HCT116 (cell line): Measurements from ENCODE around the gene MTA1. TPM values are rescaled to one million over a fixed set of nuclear protein-coding genes. Genes with fewer than 3 reads are reported as not detected.

ENCODE experiments used
- ATAC-seq: fragments of 200-7000 bp; cut with Tn5 transposase; 2 replicates; pipeline ENCODE4 v1.9.1; 2020; ENCODE audit warnings: mild to moderate bottlenecking, moderate library complexity
- BruUV-seq: library from RNA; stranded (reverse); fragments of 400-500 nt; replicated peaks from 2 replicates; lab custom pipeline; 2021; lab: Mats Ljungman, UMichigan
- CTCF ChIA-PET: fragments of 300-600 bp; sonication (Branson Sonifier 250); formaldehyde crosslinking; loops from one replicate; lab custom pipeline; 2021; ENCODE audit warnings: antibody characterized with exemption; lab: Charles Lee
- POLR2A ChIA-PET: fragments of 300-600, 350-600 bp; sonication (Branson Sonifier 250); formaldehyde crosslinking; loops from one replicate; lab custom pipeline; 2021; ENCODE audit warnings: antibody characterized with exemption; lab: Charles Lee
- RAD21 ChIA-PET, 2 experiments: fragments of 300-600 bp; sonication (Branson Sonifier 250); formaldehyde crosslinking; loops; one replicate each; lab custom pipeline; 2023; ENCODE audit warnings: low total read pairs in 2 of 2; ENCODE audit not compliant: uncharacterized antibody in 2 of 2, unreplicated experiment in 2 of 2, low non-redundant PET in 1 of 2; lab: Charles Lee
- DNase-seq: peaks from one replicate; pipeline ENCODE4 v3.0.0-alpha.2; 2010; ENCODE audit warnings: low read depth, low spot score
- H2AFZ ChIP-seq: fragments of 200-600 bp; shearing (Covaris generic), sonication (generic); 2 replicates; pipeline ENCODE4 v1.6.1; 2017; ENCODE audit warnings: low read depth, mixed run types, mixed read lengths, antibody characterized with exemption, low read length; ENCODE audit not compliant: poor library complexity, severe bottlenecking
- H3K27ac ChIP-seq: 2 replicates; pipeline ENCODE4 v1.5.1; 2012; ENCODE audit warnings: low read depth, low read length
- H3K27me3 ChIP-seq: fragments of 200-600 bp; sonication (generic); 2 replicates; pipeline ENCODE4 v1.6.1; 2016; ENCODE audit warnings: mixed run types, low read length, mixed read lengths; ENCODE audit not compliant: insufficient read depth
- H3K36me3 ChIP-seq, 2 experiments: fragments of 200-500 bp in 1 of 2; fragments of 200-600 bp in 1 of 2; sonication (Bioruptor generic) in 1 of 2; sonication (generic) in 1 of 2; 2 replicates each; pipeline versions ENCODE4 v1.5.1 to v1.6.1; 2014 to 2016; ENCODE audit warnings: low read length in 2 of 2, inconsistent platforms in 1 of 2, mixed read lengths in 1 of 2, mixed run types in 1 of 2; ENCODE audit not compliant: insufficient read depth in 2 of 2, control insufficient read depth in 1 of 2
- H3K4me1 ChIP-seq, 2 experiments: fragments of 200-600 bp in 1 of 2; sonication (generic) in 1 of 2; 2 replicates each; pipeline versions ENCODE4 v1.5.1 to v1.6.1; 2012 to 2017; ENCODE audit warnings: low read length in 2 of 2, inconsistent platforms in 1 of 2, mild to moderate bottlenecking in 1 of 2, mixed read lengths in 1 of 2, mixed run types in 1 of 2, moderate library complexity in 1 of 2; ENCODE audit not compliant: insufficient read depth in 2 of 2, control insufficient read depth in 1 of 2
- H3K4me2 ChIP-seq: fragments of 200-600 bp; sonication (generic); 2 replicates; pipeline ENCODE4 v1.6.1; 2017; ENCODE audit warnings: mixed run types, low read length, mixed read lengths
- H3K4me3 ChIP-seq, 2 experiments: fragments of 200-600 bp in 1 of 2; sonication (generic) in 1 of 2; replicated peaks in 1 of 2; 2 replicates each; pipeline ENCODE4 v1.5.1; 2011 to 2016; ENCODE audit warnings: low read length in 2 of 2, control low read depth in 1 of 2, low read depth in 1 of 2, mild to moderate bottlenecking in 1 of 2, mixed read lengths in 1 of 2, mixed run types in 1 of 2
- H3K79me2 ChIP-seq: fragments of 200-600 bp; sonication (generic); 2 replicates; pipeline ENCODE4 v1.6.1; 2017; ENCODE audit warnings: mild to moderate bottlenecking, mixed run types, low read length, moderate library complexity, mixed read lengths; ENCODE audit not compliant: insufficient read depth
- H3K9ac ChIP-seq: fragments of 200-600 bp; sonication (generic); 2 replicates; pipeline ENCODE4 v1.6.1; 2016; ENCODE audit warnings: low read length, mixed read lengths
- H3K9me2 ChIP-seq: fragments of 200-600 bp; sonication (generic), shearing (Covaris generic); 2 replicates; pipeline ENCODE4 v1.6.1; 2017; ENCODE audit warnings: mixed run types, mild to moderate bottlenecking, moderate library complexity; ENCODE audit not compliant: insufficient read depth
- H3K9me3 ChIP-seq, 2 experiments: fragments of 200-500 bp in 1 of 2; fragments of 200-600 bp in 1 of 2; sonication (Bioruptor generic) in 1 of 2; sonication (generic) in 1 of 2; 2 replicates each; pipeline ENCODE4 v1.6.1; 2014 to 2017; ENCODE audit warnings: low read length in 2 of 2, mixed read lengths in 2 of 2, inconsistent platforms in 1 of 2, low read depth in 1 of 2, mild to moderate bottlenecking in 1 of 2, mixed run types in 1 of 2, moderate library complexity in 1 of 2; ENCODE audit not compliant: control insufficient read depth in 1 of 2, insufficient read depth in 1 of 2
- H4K20me1 ChIP-seq: fragments of 200-600 bp; sonication (generic), shearing (Covaris generic); 2 replicates; pipeline ENCODE4 v1.6.1; 2017; ENCODE audit warnings: mixed run types, mild to moderate bottlenecking, moderate library complexity; ENCODE audit not compliant: insufficient read depth
- ATF3 ChIP-seq: IDR thresholded peaks from 2 replicates; pipeline ENCODE4 v1.6.1; 2012
- CEBPB ChIP-seq: IDR thresholded peaks from 2 replicates; pipeline ENCODE4 v1.6.1; 2012; ENCODE audit warnings: low read depth
- CTCF ChIP-seq, 3 experiments: fragments of 200-600 bp in 1 of 3; sonication (generic) in 1 of 3; IDR thresholded peaks in 2 of 3; conservative IDR thresholded peaks in 1 of 3; 2 replicates each; pipeline ENCODE4 v1.5.1; 2012 to 2017; ENCODE audit warnings: low read depth in 2 of 3, low read length in 2 of 3, antibody characterized with exemption in 1 of 3, borderline replicate concordance in 1 of 3, control low read depth in 1 of 3, mild to moderate bottlenecking in 1 of 3, mixed read lengths in 1 of 3, mixed run types in 1 of 3, moderate library complexity in 1 of 3; ENCODE audit not compliant: insufficient read depth in 1 of 3
- EGR1 ChIP-seq: IDR thresholded peaks from 2 replicates; pipeline ENCODE4 v1.6.1; 2012; ENCODE audit warnings: low read depth
- EZH2 ChIP-seq: fragments of 200-600 bp; sonication (generic); IDR thresholded peaks from 2 replicates; pipeline ENCODE4 v1.6.1; 2017; ENCODE audit warnings: antibody characterized with exemption, mixed run types
- EZH2phosphoT487 ChIP-seq: fragments of 200-600 bp; IDR thresholded peaks from 2 replicates; pipeline ENCODE4 v1.6.1; 2018; ENCODE audit warnings: antibody characterized with exemption, borderline replicate concordance
- JUND ChIP-seq: IDR thresholded peaks from 2 replicates; pipeline ENCODE4 v1.6.1; 2012
- SRF ChIP-seq: IDR thresholded peaks from 2 replicates; pipeline ENCODE4 v1.6.1; 2012; ENCODE audit warnings: low read depth
- TCF7L2 ChIP-seq: IDR thresholded peaks from 2 replicates; pipeline ENCODE4 v1.7.0; 2011; ENCODE audit warnings: borderline replicate concordance, inconsistent platforms; ENCODE audit not compliant: insufficient read depth, insufficient read length; ENCODE audit errors: extremely low read depth
- YY1 ChIP-seq: IDR thresholded peaks from 2 replicates; pipeline ENCODE4 v1.6.1; 2011; ENCODE audit warnings: low read length, low read depth, moderate library complexity, mild to moderate bottlenecking; ENCODE audit not compliant: insufficient replicate concordance; ENCODE audit errors: extremely low read depth
- ZNF274 ChIP-seq: fragments of 200-500 bp; sonication (Bioruptor generic); IDR thresholded peaks from 2 replicates; pipeline ENCODE4 v1.6.1; 2014; ENCODE audit warnings: mild to moderate bottlenecking, low read depth, low read length, inconsistent platforms
- intact Hi-C: fragments of 100-400 bp; cut with micrococcal nuclease; formaldehyde crosslinking; loops from 2 replicates; pipeline ENCODE4 v1.10.0; 2022
- total RNA-seq: library from RNA; stranded (reverse); gene quantifications from one replicate; pipeline ENCODE4 v1.2.1, GENCODE V29; 2021; ENCODE audit not compliant: unreplicated experiment

The MTA1 gene
- total RNA-seq, 1 experiment from 2014 or later, result 229 TPM

DNA sequence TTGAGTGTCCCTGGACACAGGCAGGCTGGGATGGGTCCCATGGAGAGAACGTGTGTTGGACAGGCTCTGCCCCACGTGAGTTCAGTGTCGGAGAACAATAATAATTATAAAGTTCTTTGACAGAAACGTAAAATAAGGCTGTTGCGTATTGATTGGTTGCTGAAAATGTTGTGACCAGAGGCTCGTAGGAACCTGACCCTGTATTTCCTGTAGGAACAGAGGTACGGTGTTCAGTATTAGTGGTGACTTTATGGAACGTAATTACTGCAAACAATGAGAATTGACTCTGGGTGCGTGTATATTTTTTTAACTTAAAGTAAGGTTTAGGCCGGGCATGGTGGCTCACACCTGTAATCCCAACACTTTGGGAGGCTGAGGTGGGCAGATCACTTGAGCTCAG, 7.8 kb downstream of the MTA1 start:
- Histone ChIP-seq H4K20me1 (peaks cover 19% of the 10 kb centered on the region), H3K27me3 (no peaks in the 10 kb centered on the region), H3K4me2 (no peak overlapping the region), H3K9ac (no peak overlapping the region), H3K27ac (no peak overlapping the region), H3K36me3 (peaks cover 4 to 9% of the 10 kb centered on the region in 2 experiments; a peak in 3 of 4 replicates), H2AFZ (no peak overlapping the region), H3K79me2 (peaks cover 92% of the 10 kb centered on the region), H3K9me3 (no peaks in the 10 kb centered on the region), H3K4me3 (no peak overlapping the region), H3K9me2 (no peaks in the 10 kb centered on the region), H3K4me1 (peaks cover 20 to 38% of the 10 kb centered on the region in 2 experiments)
- CTCF ChIA-PET, result no interaction called here
- POLR2A ChIA-PET, result no interaction called here
- ATAC-seq (no peak), DNase-seq (no peak)
- intact Hi-C loops, result no loop called here
- TF ChIP-seq SRF (no peak), ATF3 (no peak), JUND (no peak), CTCF (IDR thresholded peaks at IDR 0.05 in 2 of 3, conservative IDR thresholded peaks at IDR 0.05 in 1 of 3; ENCODE audit: borderline replicate concordance in 1 of 3, insufficient read depth in 1 of 3, low read depth in 2 of 3, low read length in 2 of 3) (no peak), TCF7L2 (no peak), YY1 (no peak), EZH2 (no peak), EZH2phosphoT487 (no peak), EGR1 (no peak), ZNF274 (no peak), CEBPB (no peak)
- no TSS peak for BruUV-seq
- RAD21 ChIA-PET, result no interaction called here
